Loucy (cell line): ENCODE results near the gene SFXN5.

ENCODE experiments used
- EZH2phosphoT487 ChIP-seq: fragments of 200-600 bp; IDR thresholded peaks from 2 replicates; pipeline ENCODE4 v1.6.1; 2018; ENCODE audit warnings: antibody characterized with exemption, mild to moderate bottlenecking, moderate library complexity, borderline replicate concordance
- TF ChIP-seq, protein P1 (sequence below): fragments of 200-600 bp; sonication (generic); conservative IDR thresholded peaks from 2 replicates; pipeline ENCODE4 v1.5.1; 2014; ENCODE audit warnings: mild to moderate bottlenecking, antibody characterized with exemption, low read length

DNA sequence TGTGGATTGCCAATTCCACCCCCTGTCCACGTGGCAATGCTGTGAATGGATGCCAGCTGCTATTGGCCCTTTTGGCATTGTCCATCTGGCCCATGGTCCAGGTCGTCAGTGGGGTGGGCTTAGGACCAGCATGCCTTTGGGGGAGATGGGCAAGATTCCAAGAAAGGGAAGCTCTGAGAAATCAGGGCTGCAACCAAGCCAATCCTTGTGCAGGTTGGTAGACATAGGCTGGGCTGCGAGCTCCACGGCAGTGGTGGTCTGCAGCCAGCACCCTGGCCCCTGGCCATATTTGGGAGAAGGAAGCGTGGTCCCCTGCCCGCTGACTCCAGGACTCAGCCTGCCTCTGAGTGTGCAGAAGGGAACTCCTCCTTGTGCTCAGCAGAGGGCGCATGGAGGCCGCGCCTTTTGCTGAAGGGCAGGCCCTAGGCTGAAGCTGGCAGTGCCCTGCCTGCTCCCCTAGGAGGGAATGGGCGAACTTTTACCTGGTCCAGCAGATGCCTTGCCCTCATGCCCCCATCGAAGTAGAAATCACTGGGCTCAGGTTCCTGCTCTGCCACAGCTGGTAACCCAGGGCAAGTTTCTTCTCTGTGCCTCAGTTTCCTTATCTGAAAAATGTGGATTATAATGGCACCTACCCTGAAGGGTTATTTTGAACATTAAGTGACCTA lies 178.9 kb downstream of the SFXN5 start:
- TF ChIP-seq, protein P1, sequence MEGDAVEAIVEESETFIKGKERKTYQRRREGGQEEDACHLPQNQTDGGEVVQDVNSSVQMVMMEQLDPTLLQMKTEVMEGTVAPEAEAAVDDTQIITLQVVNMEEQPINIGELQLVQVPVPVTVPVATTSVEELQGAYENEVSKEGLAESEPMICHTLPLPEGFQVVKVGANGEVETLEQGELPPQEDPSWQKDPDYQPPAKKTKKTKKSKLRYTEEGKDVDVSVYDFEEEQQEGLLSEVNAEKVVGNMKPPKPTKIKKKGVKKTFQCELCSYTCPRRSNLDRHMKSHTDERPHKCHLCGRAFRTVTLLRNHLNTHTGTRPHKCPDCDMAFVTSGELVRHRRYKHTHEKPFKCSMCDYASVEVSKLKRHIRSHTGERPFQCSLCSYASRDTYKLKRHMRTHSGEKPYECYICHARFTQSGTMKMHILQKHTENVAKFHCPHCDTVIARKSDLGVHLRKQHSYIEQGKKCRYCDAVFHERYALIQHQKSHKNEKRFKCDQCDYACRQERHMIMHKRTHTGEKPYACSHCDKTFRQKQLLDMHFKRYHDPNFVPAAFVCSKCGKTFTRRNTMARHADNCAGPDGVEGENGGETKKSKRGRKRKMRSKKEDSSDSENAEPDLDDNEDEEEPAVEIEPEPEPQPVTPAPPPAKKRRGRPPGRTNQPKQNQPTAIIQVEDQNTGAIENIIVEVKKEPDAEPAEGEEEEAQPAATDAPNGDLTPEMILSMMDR: peak; percentile 80
- no peak for TF ChIP-seq EZH2phosphoT487
